Nephron (organoid): ENCODE data around the gene KRTAP4-12.
"Not testable (repeated sequence)": the region's sequence is repeated elsewhere in the genome, so short reads cannot be mapped to it uniquely, and the experiment has no call there.

Source experiments
- H3K27ac Mint-ChIP-seq, 3 experiments: 2 replicates each; pipeline ENCODE4 v1.8.0; 2020; ENCODE audit warnings: mixed read lengths in 3 of 3, mild to moderate bottlenecking in 2 of 3, moderate library complexity in 1 of 3
- H3K27me3 Mint-ChIP-seq: 2 replicates; pipeline ENCODE4 v1.8.0; 2021; ENCODE audit warnings: low read depth, mild to moderate bottlenecking, moderate library complexity, mixed read lengths
- H3K36me3 Mint-ChIP-seq: 2 replicates; pipeline ENCODE4 v1.8.0; 2020; ENCODE audit warnings: low read depth, mixed read lengths
- H3K4me1 Mint-ChIP-seq: 2 replicates; pipeline ENCODE4 v1.8.0; 2020; ENCODE audit warnings: mixed read lengths
- H3K4me3 Mint-ChIP-seq, 3 experiments: 2 replicates each; pipeline ENCODE4 v1.8.0; 2020; ENCODE audit warnings: mild to moderate bottlenecking in 3 of 3, mixed read lengths in 3 of 3, moderate library complexity in 2 of 3
- H3K9me3 Mint-ChIP-seq: 2 replicates; pipeline ENCODE4 v1.8.0; 2020; ENCODE audit warnings: mixed read lengths
- CTCF ChIP-seq, 3 experiments: fragments of 200-600 bp; sonication (generic); IDR thresholded peaks; one replicate each; pipeline ENCODE4 v1.5.0; 2021; ENCODE audit warnings: antibody characterized with exemption in 3 of 3; ENCODE audit not compliant: unreplicated experiment in 3 of 3

KRTAP4-12 gene

GRCh38 chr17:41131979-41132378, 8.0 kb upstream of the KRTAP4-12 start:
- no peak for TF ChIP-seq CTCF (IDR thresholded peaks at IDR 0.05; ENCODE audit: unreplicated experiment in 3 of 3)
- Mint-ChIP-seq H3K27ac (no peak overlapping the region), H3K27me3 (peaks cover 7% of the 10 kb centered on the region)

GRCh38 chr17:41127371-41127770, 3.4 kb upstream of the KRTAP4-12 start:
- Mint-ChIP-seq H3K4me1 (no peaks in the 10 kb centered on the region), H3K27ac (no peak overlapping the region), H3K4me3 (no peak overlapping the region), H3K36me3 (no peaks in the 10 kb centered on the region), H3K27me3 (peaks cover 12% of the 10 kb centered on the region), H3K9me3 (peaks cover 3% of the 10 kb centered on the region)
- TF ChIP-seq CTCF (IDR thresholded peaks at IDR 0.05; ENCODE audit: unreplicated experiment in 3 of 3) = no peak

More at GRCh38 chr17:41131979-41132378, 8.0 kb upstream of the KRTAP4-12 start:
- Mint-ChIP-seq H3K9me3 (no peaks in the 10 kb centered on the region), H3K4me1 (no peaks in the 10 kb centered on the region), H3K36me3 (no peaks in the 10 kb centered on the region), H3K4me3 (no peak overlapping the region)

- no peak overlapping the region for H3K4me3 Mint-ChIP-seq
- H3K9me3 Mint-ChIP-seq = peaks cover 3% of the 10 kb centered on the region
- H3K27ac Mint-ChIP-seq = no peak overlapping the region
- peaks cover 11% of the 10 kb centered on the region for H3K27me3 Mint-ChIP-seq
- H3K36me3 Mint-ChIP-seq = no peaks in the 10 kb centered on the region
- TF ChIP-seq CTCF (IDR thresholded peaks at IDR 0.05; ENCODE audit: unreplicated experiment in 3 of 3) = no peak
- H3K4me1 Mint-ChIP-seq = no peaks in the 10 kb centered on the region
Measured at GRCh38 chr17:41126412-41126811, 2.4 kb upstream of the KRTAP4-12 start.

DNA sequence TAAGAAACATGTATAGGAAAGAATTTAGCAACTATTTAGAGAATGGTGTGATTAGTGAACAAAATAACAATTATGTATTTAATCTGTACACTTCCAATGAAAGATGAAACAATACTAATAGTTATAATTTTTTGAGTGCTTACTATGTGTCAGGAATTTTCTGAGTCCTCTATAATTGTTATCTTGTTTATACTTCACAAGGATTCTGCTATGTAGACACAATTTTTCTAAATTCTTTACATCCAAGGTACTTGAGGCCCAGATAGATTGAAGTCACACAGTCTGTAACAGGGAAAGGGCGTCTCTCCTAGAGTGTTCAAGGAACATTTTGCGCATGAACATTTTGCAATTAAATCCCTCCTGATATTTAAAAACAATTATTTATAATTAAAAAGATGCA, 1.1 kb upstream of the KRTAP4-12 start:
- Mint-ChIP-seq H3K9me3 (peaks cover 3% of the 10 kb centered on the region), H3K27ac (no peak overlapping the region), H3K36me3 (no peaks in the 10 kb centered on the region), H3K27me3 (peaks cover 9% of the 10 kb centered on the region), H3K4me3 (no peak overlapping the region), H3K4me1 (peaks cover 2% of the 10 kb centered on the region)
- no peak for TF ChIP-seq CTCF (IDR thresholded peaks at IDR 0.05; ENCODE audit: unreplicated experiment in 3 of 3)

- H3K4me3 Mint-ChIP-seq, H3K4me1 Mint-ChIP-seq, H3K36me3 Mint-ChIP-seq, H3K27ac Mint-ChIP-seq, H3K9me3 Mint-ChIP-seq, H3K27me3 Mint-ChIP-seq: not testable (repeated sequence)
Measured at GRCh38 chr17:41123292-41123990, 541 bp downstream of the KRTAP4-12 start.

DNA sequence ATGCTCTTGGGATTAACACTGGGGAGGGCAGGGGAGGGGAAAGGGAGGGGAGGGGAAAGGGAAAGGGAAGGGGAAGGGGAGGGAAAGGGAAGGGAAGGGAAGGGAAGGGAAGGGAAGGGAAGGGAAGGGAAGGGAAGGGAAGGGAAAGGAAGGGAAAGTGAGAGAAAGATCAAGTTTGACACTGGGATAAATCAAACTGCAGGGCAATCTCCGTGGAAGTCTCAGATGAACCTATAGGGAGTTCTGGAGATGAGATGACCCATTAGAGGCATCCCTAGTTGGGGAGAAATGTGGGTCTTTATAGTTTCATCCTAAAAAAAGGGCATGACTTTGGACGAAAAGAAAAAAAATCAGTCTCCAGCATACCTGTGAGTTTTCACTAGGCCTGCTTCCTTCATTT, 2.2 kb downstream of the KRTAP4-12 start:
- H3K27me3 Mint-ChIP-seq = peaks cover 11% of the 10 kb centered on the region
- TF ChIP-seq CTCF (IDR thresholded peaks at IDR 0.05; ENCODE audit: unreplicated experiment in 3 of 3) = no peak

GRCh38 chr17:41119696-41120690, 4.0 kb downstream of the KRTAP4-12 start:
- not testable (repeated sequence) for H3K36me3 Mint-ChIP-seq, H3K9me3 Mint-ChIP-seq
- Mint-ChIP-seq H3K27me3 (peaks cover 11% of the 10 kb centered on the region), H3K4me1 (peaks cover 16% of the 10 kb centered on the region), H3K27ac (peak overlapping the region; percentile 28 to 73 (median 31)), H3K4me3 (peak overlapping the region in 1 of 3 experiments; percentile 39)

More for the DNA sequence above, 2.2 kb downstream of the KRTAP4-12 start:
- H3K27ac Mint-ChIP-seq = no peak overlapping the region
- H3K36me3 Mint-ChIP-seq = no peaks in the 10 kb centered on the region
- H3K4me1 Mint-ChIP-seq = peaks cover 16% of the 10 kb centered on the region
- peaks cover 6% of the 10 kb centered on the region for H3K9me3 Mint-ChIP-seq
- no peak overlapping the region for H3K4me3 Mint-ChIP-seq
